HepG2 (cell line): ENCODE results near the gene GTF2H3. TPM values are rescaled to one million over a fixed set of nuclear protein-coding genes. Genes with fewer than 3 reads are reported as not detected.

Source experiments
- ATAC-seq: fragments of 200-7000 bp; cut with Tn5 transposase; 3 replicates; pipeline ENCODE4 v1.9.1; 2020; ENCODE audit warnings: mild to moderate bottlenecking, moderate library complexity
- BruUV-seq: library from RNA; stranded (reverse); fragments of 400-500 nt; replicated peaks from 2 replicates; lab custom pipeline; 2021; lab: Mats Ljungman, UMichigan
- CTCF ChIA-PET: fragments of 300-600 bp; formaldehyde crosslinking; extraction: SDS; loops from one replicate; lab custom pipeline; 2021; ENCODE audit warnings: low total read pairs, inconsistent platforms, low intra/inter-chr PET ratio; lab: Yijun Ruan, JAX
- POLR2A ChIA-PET: fragments of 350-600 bp; sonication (Branson Sonifier 250); formaldehyde crosslinking; loops from one replicate; lab custom pipeline; 2020; ENCODE audit warnings: antibody characterized with exemption, inconsistent platforms; lab: Yijun Ruan, JAX
- DNase-seq: peaks from one replicate; pipeline ENCODE4 v3.0.0-alpha.2; 2015; ENCODE audit warnings: low spot score
- FAIRE-seq: peaks from 3 replicates; lab custom pipeline; 2011; peaks lifted over from hg19 to GRCh38; lab: Jason Lieb, UNC
- H2AFZ ChIP-seq: one replicate; pipeline ENCODE4 v1.6.1; 2011; ENCODE audit warnings: low read length, inconsistent platforms
- H3K27ac ChIP-seq: fragments of 300-600 bp; 3 replicates; pipeline ENCODE4 v1.8.0; 2011; ENCODE audit warnings: mixed run types, mild to moderate bottlenecking, mixed read lengths, low read length, inconsistent platforms; ENCODE audit not compliant: insufficient read depth; ENCODE audit errors: extremely low read length
- H3K27me3 ChIP-seq, 2 experiments: fragments of 200-600 bp in 1 of 2; 2 replicates in 1 of 2; 3 replicates in 1 of 2; pipeline versions ENCODE4 v1.6.0 to v1.8.0; 2011; ENCODE audit warnings: low read length in 2 of 2, mild to moderate bottlenecking in 2 of 2, moderate library complexity in 2 of 2, inconsistent platforms in 1 of 2; ENCODE audit not compliant: insufficient read depth in 2 of 2, control insufficient read depth in 1 of 2
- H3K36me3 ChIP-seq, 2 experiments: fragments of 200-600 bp in 1 of 2; replicated peaks in 1 of 2; 2 replicates in 1 of 2; 3 replicates in 1 of 2; pipeline versions ENCODE4 v1.5.1 to v1.8.0; 2011; ENCODE audit warnings: low read length in 2 of 2, inconsistent platforms in 1 of 2; ENCODE audit not compliant: insufficient read depth in 2 of 2, control insufficient read depth in 1 of 2
- H3K4me1 ChIP-seq: 2 replicates; pipeline ENCODE4 v1.5.1; 2012; ENCODE audit warnings: low read length, inconsistent platforms; ENCODE audit not compliant: insufficient read depth
- H3K4me2 ChIP-seq: 2 replicates; pipeline ENCODE4 v1.6.0; 2011; ENCODE audit warnings: low read depth, low read length, inconsistent platforms
- H3K4me3 ChIP-seq, 3 experiments: fragments of 200-600 bp in 1 of 3; sonication (generic), shearing (Covaris generic) in 1 of 3; replicated peaks in 1 of 3; 2 replicates each; pipeline ENCODE4 v1.5.1; 2011 to 2016; ENCODE audit warnings: low read length in 3 of 3, inconsistent platforms in 2 of 3, low read depth in 2 of 3, mild to moderate bottlenecking in 2 of 3, control low read depth in 1 of 3, mixed read lengths in 1 of 3; ENCODE audit not compliant: insufficient read depth in 1 of 3
- H3K79me2 ChIP-seq: one replicate; pipeline ENCODE4 v1.6.1; 2011; ENCODE audit warnings: low read length, inconsistent platforms; ENCODE audit not compliant: insufficient read depth
- H3K9ac ChIP-seq: 2 replicates; pipeline ENCODE4 v1.6.0; 2011; ENCODE audit warnings: mild to moderate bottlenecking, low read depth, low read length, inconsistent platforms; ENCODE audit not compliant: insufficient read depth
- H3K9me3 ChIP-seq: 2 replicates; pipeline ENCODE4 v1.5.1; 2012; ENCODE audit warnings: mild to moderate bottlenecking, low read length
- H4K20me1 ChIP-seq: 2 replicates; pipeline ENCODE4 v1.6.0; 2011; ENCODE audit warnings: inconsistent platforms, mild to moderate bottlenecking, low read length, moderate library complexity; ENCODE audit not compliant: insufficient read depth
- ARID5B ChIP-seq: IDR thresholded peaks from 2 replicates; pipeline ENCODE4 v1.4.0; 2020; ENCODE audit warnings: mild to moderate bottlenecking, missing genetic modification reagents
- ETS1 ChIP-seq: sonication (generic); formaldehyde crosslinking; IDR thresholded peaks from 2 replicates; pipeline ENCODE4 v1.4.0; 2020; ENCODE audit warnings: missing genetic modification reagents
- GFI1 ChIP-seq: sonication (generic); formaldehyde crosslinking; IDR thresholded peaks from 2 replicates; pipeline ENCODE4 v1.5.0; 2020; ENCODE audit warnings: missing genetic modification reagents, mild to moderate bottlenecking, borderline replicate concordance
- KLF9 ChIP-seq: IDR thresholded peaks from 2 replicates; pipeline ENCODE4 v1.6.1; 2016; ENCODE audit warnings: low read depth
- MAX ChIP-seq: IDR thresholded peaks from 2 replicates; pipeline ENCODE4 v1.6.1; 2012; ENCODE audit warnings: inconsistent platforms
- POLR2G ChIP-seq: fragments of 200-400 bp; formaldehyde crosslinking; IDR thresholded peaks from 2 replicates; pipeline ENCODE4 v1.6.1; 2018; ENCODE audit warnings: mild to moderate bottlenecking, low read depth, low read length, moderate library complexity
- RFX1 ChIP-seq: fragments of 450-650 bp; IDR thresholded peaks from 2 replicates; pipeline ENCODE4 v1.6.1; 2017
- ZBTB21 ChIP-seq: sonication (generic); formaldehyde crosslinking; IDR thresholded peaks from 2 replicates; pipeline ENCODE4 v1.4.0; 2020; ENCODE audit warnings: missing genetic modification reagents
- ZNF367 ChIP-seq: sonication (generic); formaldehyde crosslinking; IDR thresholded peaks from 2 replicates; pipeline ENCODE4 v1.4.0; 2020; ENCODE audit warnings: missing genetic modification reagents, borderline replicate concordance
- WGBS: methylation state at CpG from one replicate; pipeline ENCODE4 v1.1.6; 2017; ENCODE audit warnings: low lambda C conversion rate; 5-methylcytosine and 5-hydroxymethylcytosine counted together
- in situ Hi-C: cut with HindIII; loops from 2 replicates; pipeline ENCODE4 v1.10.0; 2017; ENCODE audit warnings: low pct_unique_long_range_greater_than_20kb; ENCODE audit not compliant: extremely low pct_ligation_motif_present
- intact Hi-C: fragments of 100-400 bp; cut with micrococcal nuclease; formaldehyde crosslinking; loops from one replicate; pipeline ENCODE4 v1.10.0; 2022; ENCODE audit not compliant: unreplicated experiment
- polyA plus RNA-seq, 8 experiments: library from polyadenylated mRNA; depleted of rRNA in 3 of 8; stranded (reverse) in 7 of 8; unstranded in 1 of 8; fragments of >200 nt; fragmentation: Illumina TruSeq in 4 of 8; extraction: Trizol in 4 of 8; gene quantifications; 2 replicates each; pipeline versions ENCODE4 v1.2.1 to v1.2.3, GENCODE V29; 2011 to 2016; ENCODE audit warnings: low read depth in 4 of 8, missing spikeins in 1 of 8, mixed read lengths in 1 of 8; ENCODE audit not compliant: insufficient read depth in 1 of 8
- total RNA-seq, 5 experiments: library from RNA; depleted of rRNA; stranded (reverse); fragments of >200 nt; fragmentation: Illumina TruSeq; extraction: Trizol; gene quantifications; 2 replicates each; pipeline ENCODE4 v1.2.3, GENCODE V29; 2016; ENCODE audit warnings: low read depth in 1 of 5
- TF ChIP-seq, protein P1 (sequence below): sonication (generic); formaldehyde crosslinking; IDR thresholded peaks from 2 replicates; pipeline ENCODE4 v1.4.0; 2020; ENCODE audit warnings: missing genetic modification reagents
- TF ChIP-seq, protein P2 (sequence below): sonication (generic); formaldehyde crosslinking; IDR thresholded peaks from 2 replicates; pipeline ENCODE4 v1.4.0; 2020; ENCODE audit warnings: missing genetic modification reagents; ENCODE audit errors: not compliant biosample characterization
- TF ChIP-seq, protein P3 (sequence below): sonication (generic); formaldehyde crosslinking; IDR thresholded peaks from 2 replicates; pipeline ENCODE4 v1.8.1; 2023; ENCODE audit warnings: mild to moderate bottlenecking, missing genetic modification reagents

The GTF2H3 gene
- total and polyA plus RNA-seq, 2 of the 13 experiments (the other 11 are each of a cell fraction or from before 2014, with no cell fraction given): 35.8 to 58.8 TPM

DNA sequence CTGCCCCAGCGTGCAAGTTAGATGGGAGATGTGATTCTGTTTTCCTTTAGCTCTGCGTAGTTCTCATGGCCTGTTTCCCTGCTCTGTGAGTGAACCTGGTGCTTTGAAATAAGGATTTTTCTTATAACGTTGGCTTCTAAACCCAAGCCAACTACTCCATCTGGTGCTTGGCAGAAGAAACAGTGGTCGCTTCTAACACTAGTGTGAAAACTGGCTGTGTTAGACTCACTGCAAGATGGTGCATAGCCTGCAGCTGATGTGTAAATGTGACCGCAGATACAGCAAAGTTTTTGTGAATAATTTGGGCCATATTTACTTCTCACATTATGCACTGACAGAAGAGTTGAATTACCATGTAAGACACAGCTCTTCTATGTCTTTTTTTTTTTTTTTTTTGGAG, 12.2 kb downstream of the GTF2H3 start:
- no peak for DNase-seq
- CTCF ChIA-PET: no interaction called here

More for the DNA sequence above, 12.2 kb downstream of the GTF2H3 start:
- no TSS peak for BruUV-seq
- FAIRE-seq (no peak), ATAC-seq (no peak)
- no peak overlapping the region for H3K9ac ChIP-seq
- intact Hi-C loops (no loop called here), in situ Hi-C loops (no loop called here)
- H3K9me3 ChIP-seq: no peaks in the 10 kb centered on the region
- TF ChIP-seq, protein P1, sequence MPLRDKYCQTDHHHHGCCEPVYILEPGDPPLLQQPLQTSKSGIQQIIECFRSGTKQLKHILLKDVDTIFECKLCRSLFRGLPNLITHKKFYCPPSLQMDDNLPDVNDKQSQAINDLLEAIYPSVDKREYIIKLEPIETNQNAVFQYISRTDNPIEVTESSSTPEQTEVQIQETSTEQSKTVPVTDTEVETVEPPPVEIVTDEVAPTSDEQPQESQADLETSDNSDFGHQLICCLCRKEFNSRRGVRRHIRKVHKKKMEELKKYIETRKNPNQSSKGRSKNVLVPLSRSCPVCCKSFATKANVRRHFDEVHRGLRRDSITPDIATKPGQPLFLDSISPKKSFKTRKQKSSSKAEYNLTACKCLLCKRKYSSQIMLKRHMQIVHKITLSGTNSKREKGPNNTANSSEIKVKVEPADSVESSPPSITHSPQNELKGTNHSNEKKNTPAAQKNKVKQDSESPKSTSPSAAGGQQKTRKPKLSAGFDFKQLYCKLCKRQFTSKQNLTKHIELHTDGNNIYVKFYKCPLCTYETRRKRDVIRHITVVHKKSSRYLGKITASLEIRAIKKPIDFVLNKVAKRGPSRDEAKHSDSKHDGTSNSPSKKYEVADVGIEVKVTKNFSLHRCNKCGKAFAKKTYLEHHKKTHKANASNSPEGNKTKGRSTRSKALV (CRISPR knock-in tag): no peak
- TF ChIP-seq KLF9: no peak
- TF ChIP-seq ARID5B (CRISPR knock-in tag): no peak
- TF ChIP-seq, protein P2, sequence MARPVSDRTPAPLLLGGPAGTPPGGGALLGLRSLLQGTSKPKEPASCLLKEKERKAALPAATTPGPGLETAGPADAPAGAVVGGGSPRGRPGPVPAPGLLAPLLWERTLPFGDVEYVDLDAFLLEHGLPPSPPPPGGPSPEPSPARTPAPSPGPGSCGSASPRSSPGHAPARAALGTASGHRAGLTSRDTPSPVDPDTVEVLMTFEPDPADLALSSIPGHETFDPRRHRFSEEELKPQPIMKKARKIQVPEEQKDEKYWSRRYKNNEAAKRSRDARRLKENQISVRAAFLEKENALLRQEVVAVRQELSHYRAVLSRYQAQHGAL (CRISPR knock-in tag): no peak
- TF ChIP-seq POLR2G: no peak
- TF ChIP-seq GFI1 (CRISPR knock-in tag): no peak
- TF ChIP-seq ETS1 (CRISPR knock-in tag): no peak
- no peak for TF ChIP-seq ZNF367 (CRISPR knock-in tag)
- TF ChIP-seq, protein P3, sequence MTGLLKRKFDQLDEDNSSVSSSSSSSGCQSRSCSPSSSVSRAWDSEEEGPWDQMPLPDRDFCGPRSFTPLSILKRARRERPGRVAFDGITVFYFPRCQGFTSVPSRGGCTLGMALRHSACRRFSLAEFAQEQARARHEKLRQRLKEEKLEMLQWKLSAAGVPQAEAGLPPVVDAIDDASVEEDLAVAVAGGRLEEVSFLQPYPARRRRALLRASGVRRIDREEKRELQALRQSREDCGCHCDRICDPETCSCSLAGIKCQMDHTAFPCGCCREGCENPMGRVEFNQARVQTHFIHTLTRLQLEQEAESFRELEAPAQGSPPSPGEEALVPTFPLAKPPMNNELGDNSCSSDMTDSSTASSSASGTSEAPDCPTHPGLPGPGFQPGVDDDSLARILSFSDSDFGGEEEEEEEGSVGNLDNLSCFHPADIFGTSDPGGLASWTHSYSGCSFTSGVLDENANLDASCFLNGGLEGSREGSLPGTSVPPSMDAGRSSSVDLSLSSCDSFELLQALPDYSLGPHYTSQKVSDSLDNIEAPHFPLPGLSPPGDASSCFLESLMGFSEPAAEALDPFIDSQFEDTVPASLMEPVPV (CRISPR knock-in tag): no peak
- no peak for TF ChIP-seq ZBTB21 (CRISPR knock-in tag)
- no peak for TF ChIP-seq MAX
- TF ChIP-seq RFX1: no peak
- POLR2A ChIA-PET: no interaction called here
- no peaks in the 10 kb centered on the region for H3K79me2 ChIP-seq
- no peak overlapping the region for H2AFZ ChIP-seq
- H3K27ac ChIP-seq: no peak overlapping the region
- 94% methylated on average over 5 of the region's 5 CpGs for WGBS
- H3K4me3 ChIP-seq: no peak overlapping the region
- no peaks in the 10 kb centered on the region for H4K20me1 ChIP-seq
- no peak overlapping the region for H3K4me2 ChIP-seq
- H3K36me3 ChIP-seq: peaks cover 16 to 59% of the 10 kb centered on the region in 2 experiments
- H3K4me1 ChIP-seq: no peaks in the 10 kb centered on the region
- no peaks in the 10 kb centered on the region for H3K27me3 ChIP-seq
